ENCODE data around the gene TRMO.

The TRMO gene

DNA sequence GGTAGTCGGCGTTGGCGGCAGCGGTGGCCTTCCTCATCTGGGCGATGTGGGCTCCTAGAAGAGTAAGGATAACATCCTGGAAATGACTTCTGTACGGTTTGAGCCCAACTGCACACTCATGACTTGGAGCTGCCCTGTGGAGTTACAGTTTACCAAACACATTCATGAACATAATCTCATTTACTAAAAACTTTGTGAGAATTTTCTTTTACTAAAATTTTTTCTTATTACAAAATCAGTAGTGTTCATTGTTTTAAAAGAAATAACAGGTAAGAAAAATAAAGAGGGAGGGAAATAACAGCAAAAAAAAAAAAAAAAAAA, 63.9 kb downstream of the TRMO start:
- no peak overlapping the region for H3K4me3 ChIP-seq (ENCODE audit: control insufficient read depth, low read depth, low read length)
- no peak for DNase-seq (ENCODE audit: low read depth)
- no peak for TF ChIP-seq CTCF (conservative IDR thresholded peaks at IDR 0.05; ENCODE audit: control insufficient read depth, insufficient read depth, low read depth, low read length)

- no peak overlapping the region for H3K4me3 ChIP-seq (ENCODE audit: control insufficient read depth, low read depth, low read length)
- no peak for DNase-seq (ENCODE audit: low read depth)
- no peak for TF ChIP-seq CTCF (conservative IDR thresholded peaks at IDR 0.05; ENCODE audit: control insufficient read depth, insufficient read depth, low read depth, low read length)
Observed at GRCh38 chr9:97857606-97858392, 64.5 kb downstream of the TRMO start.

DNA sequence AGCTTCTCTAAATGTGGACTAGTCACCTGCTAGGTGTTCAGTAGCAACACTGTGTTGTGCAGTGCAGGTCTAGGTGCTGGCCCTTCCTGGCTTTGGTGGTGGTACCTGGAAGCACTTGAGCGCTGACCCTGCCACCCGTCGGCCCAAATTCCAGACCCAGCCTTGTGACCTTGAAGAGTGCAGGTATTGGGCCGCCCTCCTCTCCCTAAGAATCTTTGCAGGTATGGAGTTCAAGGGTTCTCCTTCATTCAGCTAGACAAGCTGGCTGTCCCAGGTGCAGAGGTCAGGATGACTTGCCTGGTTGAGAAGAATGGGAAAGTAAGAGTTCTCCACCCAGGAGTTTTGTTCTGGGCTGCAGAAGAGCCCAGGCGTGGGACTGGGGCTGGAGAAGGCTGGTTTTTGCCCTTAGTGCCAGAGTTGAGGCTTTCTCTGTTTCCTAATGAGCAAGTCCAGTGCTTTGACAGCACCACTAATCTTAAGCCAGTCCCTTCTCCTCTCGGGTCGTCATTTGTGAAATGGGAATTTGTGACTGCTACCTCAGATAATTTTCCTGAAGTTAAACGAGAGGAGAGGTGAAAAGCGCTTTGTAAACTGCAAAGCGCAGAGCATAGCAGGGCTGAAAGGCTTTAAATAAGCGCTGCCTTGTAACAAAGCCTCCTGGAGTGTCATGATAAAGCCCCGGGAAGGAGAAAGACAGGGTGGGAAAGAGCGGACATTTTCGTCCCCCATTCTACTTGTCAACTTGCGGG, 65.3 kb downstream of the TRMO start:
- no peak for DNase-seq (ENCODE audit: low read depth)
- TF ChIP-seq CTCF (conservative IDR thresholded peaks at IDR 0.05; ENCODE audit: control insufficient read depth, insufficient read depth, low read depth, low read length): no peak
- no peak overlapping the region for H3K4me3 ChIP-seq (ENCODE audit: control insufficient read depth, low read depth, low read length)

- H3K4me3 ChIP-seq (ENCODE audit: control insufficient read depth, low read depth, low read length): no peak overlapping the region
- no peak for DNase-seq (ENCODE audit: low read depth)
- no peak for TF ChIP-seq CTCF (conservative IDR thresholded peaks at IDR 0.05; ENCODE audit: control insufficient read depth, insufficient read depth, low read depth, low read length)
Observed at GRCh38 chr9:97855899-97856298, 66.4 kb downstream of the TRMO start.

DNA sequence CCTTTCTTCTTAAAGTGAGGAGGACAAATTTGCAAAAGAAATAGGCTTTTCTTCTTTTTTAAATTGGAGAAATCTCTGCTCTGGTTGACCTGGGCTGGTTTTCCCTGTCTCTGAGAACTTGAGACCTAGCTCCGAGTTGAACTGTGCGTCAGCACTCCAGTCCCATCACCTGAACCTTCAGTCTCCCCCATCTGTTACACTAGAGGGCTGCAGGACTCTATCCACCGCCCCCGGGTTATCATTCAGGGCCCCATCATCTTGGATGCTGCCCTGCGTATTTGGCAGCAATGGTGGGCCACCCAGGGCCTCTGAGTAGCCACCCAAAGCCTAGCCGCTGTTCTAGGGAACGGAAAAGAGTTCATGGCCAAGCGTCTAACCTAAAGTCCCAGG, 66.8 kb downstream of the TRMO start:
- no peak overlapping the region for H3K4me3 ChIP-seq (ENCODE audit: control insufficient read depth, low read depth, low read length)
- no peak for DNase-seq (ENCODE audit: low read depth)
- TF ChIP-seq CTCF (conservative IDR thresholded peaks at IDR 0.05; ENCODE audit: control insufficient read depth, insufficient read depth, low read depth, low read length): no peak

DNA sequence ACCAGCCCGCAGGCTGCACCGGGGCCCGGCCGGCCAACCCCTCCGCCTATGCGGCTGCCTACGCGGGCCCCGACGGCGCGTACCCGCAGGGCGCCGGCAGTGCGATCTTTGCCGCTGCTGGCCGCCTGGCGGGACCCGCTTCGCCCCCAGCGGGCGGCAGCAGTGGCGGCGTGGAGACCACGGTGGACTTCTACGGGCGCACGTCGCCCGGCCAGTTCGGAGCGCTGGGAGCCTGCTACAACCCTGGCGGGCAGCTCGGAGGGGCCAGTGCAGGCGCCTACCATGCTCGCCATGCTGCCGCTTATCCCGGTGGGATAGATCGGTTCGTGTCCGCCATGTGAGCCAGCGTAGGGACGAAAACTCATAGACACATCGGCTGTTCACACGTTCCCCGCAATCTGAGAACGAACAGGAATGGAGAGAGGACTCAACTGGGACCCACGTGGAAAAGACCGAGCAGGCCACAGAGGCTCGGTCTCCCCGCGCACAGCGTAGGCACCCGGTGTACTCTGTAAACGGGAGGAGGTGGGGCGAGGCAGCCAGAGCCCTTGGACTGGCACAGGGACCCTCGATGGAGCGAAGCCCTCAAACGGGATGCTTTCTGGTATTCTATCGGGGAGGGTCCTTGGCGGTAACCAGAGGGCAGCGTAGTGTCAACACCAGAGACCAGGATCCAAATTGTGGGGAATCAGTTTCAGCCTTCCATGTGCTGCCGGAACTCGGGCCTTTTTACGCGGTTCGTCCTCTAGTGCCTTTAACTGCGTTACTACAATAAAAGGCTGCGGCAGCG, 67.4 kb downstream of the TRMO start:
- DNase-seq (ENCODE audit: low read depth): no peak

More for the DNA sequence above, 67.4 kb downstream of the TRMO start:
- H3K4me3 ChIP-seq (ENCODE audit: control insufficient read depth, low read depth, low read length): no peak overlapping the region
- no peak for TF ChIP-seq CTCF (conservative IDR thresholded peaks at IDR 0.05; ENCODE audit: control insufficient read depth, insufficient read depth, low read depth, low read length)
